ENCODE results near the gene LEF1.

DNA sequence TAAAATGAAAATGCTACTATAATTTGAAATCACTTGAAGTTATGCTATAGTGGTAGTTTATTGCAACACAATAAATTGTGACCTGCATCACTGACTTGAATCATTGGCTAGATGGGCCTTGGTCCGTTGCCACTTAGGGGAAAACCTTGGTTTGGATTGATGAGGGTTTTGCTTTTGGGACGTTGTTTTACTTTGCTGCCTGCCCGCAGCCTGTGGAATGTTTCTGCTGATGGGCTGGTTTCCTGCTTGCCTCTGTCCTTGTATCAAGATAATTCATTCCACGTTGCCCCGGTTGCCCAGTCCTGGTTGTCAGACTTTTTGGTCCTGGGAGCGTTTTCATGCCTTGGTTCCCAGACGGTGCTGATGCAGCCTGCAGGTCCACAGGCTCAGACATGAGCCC lies 160.7 kb downstream of the LEF1 start:
- no peak for TF ChIP-seq POLR2A (IDR thresholded peaks at IDR 0.05)
- TF ChIP-seq, protein P1, sequence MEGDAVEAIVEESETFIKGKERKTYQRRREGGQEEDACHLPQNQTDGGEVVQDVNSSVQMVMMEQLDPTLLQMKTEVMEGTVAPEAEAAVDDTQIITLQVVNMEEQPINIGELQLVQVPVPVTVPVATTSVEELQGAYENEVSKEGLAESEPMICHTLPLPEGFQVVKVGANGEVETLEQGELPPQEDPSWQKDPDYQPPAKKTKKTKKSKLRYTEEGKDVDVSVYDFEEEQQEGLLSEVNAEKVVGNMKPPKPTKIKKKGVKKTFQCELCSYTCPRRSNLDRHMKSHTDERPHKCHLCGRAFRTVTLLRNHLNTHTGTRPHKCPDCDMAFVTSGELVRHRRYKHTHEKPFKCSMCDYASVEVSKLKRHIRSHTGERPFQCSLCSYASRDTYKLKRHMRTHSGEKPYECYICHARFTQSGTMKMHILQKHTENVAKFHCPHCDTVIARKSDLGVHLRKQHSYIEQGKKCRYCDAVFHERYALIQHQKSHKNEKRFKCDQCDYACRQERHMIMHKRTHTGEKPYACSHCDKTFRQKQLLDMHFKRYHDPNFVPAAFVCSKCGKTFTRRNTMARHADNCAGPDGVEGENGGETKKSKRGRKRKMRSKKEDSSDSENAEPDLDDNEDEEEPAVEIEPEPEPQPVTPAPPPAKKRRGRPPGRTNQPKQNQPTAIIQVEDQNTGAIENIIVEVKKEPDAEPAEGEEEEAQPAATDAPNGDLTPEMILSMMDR (IDR thresholded peaks at IDR 0.05) = no peak

Measured in prostate gland (tissue), 2 donors.